Measurements from ENCODE around the gene SURF4.
"Not testable (repeated sequence)": the region's sequence is repeated elsewhere in the genome, so short reads cannot be mapped to it uniquely, and the experiment has no call there.

Gene SURF4

DNA sequence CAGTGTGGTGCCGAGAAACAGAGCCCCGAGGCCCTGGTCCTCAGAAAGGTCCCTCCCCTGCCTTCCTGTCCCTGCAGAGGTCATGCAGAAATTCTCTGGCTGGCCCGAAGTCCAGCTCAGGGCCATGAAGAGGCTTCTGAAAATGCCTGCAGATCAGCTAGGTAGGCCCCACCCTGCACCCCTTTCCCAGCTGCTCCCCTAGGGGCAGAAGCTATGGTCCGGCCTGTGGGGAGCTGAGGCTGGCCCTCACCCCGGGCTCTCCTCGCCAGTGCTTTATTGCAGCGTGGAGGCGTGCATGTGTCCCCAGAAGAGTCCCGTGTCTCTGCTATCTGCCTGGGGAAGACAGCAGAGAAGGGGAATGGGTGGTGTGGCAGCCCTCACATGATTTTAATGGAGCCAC is 22.0 kb upstream of the SURF4 start:
- DNase-seq (ENCODE audit: low read depth in 2 of 2), result no peak

DNA sequence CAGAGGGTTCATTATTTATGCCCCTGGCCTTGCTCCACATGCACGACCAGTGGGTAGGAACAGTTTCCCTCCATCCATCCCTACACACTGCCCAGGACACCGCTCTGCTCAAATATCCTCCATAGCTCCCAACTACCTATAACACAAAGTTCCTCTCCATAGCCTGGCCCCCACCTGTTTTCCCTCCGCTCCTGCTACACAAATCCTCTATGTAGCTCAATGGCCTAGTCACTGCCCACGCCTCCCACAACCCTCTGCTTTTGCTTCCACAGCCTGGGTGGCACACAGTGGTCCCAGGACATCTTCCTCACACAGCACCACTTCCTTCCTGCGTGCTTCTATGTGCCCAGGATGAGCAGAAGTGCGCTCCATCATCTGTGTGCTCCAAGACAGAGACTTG is 21.5 kb upstream of the SURF4 start:
- no peak for DNase-seq (ENCODE audit: low read depth in 2 of 2)

DNA sequence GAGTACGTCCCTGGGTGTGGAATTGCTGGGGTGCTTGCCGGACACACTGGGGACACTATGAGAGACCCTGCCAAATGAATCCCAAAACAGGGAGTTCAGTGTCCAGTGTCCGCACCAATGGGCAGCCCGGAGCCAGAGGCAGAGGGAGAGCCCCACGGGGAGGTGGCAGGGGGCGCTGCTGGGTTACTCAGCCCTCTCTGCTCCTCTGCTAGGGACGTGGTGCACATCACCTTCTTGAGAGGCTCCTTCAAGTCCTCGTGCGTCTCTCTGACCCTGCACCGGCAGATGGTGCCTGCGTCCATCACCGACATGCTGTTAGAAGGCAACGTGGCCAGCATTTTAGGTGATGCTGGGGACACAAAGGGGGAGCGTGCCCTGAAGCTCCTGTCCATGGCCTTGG is 21.1 kb upstream of the SURF4 start:
- no peak for DNase-seq (ENCODE audit: low read depth in 2 of 2)

DNA sequence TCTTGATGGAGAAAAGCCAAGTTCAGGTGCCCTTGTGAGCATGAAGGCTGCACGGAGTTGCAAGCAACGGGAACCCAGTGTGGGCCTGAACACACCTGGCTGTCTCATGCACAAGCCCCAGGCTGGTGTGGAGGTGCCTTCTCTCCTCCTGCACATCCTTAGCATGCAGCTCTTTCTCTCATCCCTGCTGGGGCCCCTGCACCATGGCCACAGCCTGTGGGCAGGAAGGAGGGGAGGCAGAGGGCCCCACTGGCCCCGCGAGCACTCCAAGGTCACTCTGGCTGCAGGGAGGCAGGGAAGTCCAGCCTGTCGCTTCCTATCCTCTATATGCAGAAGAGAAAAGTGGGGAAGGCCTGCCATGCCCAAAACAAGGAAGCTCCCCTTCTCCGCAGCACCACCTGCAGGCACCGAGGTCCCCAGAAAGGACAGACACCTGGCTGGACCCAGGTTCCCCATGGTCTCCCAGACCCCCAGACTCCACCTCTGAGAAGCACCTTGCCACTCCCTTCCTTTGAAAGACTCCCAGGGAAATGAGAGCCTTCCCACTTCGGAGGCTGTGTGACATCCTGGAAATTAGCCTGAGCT is 18.9 kb upstream of the SURF4 start:
- no peak for DNase-seq (ENCODE audit: low read depth in 2 of 2)

DNA sequence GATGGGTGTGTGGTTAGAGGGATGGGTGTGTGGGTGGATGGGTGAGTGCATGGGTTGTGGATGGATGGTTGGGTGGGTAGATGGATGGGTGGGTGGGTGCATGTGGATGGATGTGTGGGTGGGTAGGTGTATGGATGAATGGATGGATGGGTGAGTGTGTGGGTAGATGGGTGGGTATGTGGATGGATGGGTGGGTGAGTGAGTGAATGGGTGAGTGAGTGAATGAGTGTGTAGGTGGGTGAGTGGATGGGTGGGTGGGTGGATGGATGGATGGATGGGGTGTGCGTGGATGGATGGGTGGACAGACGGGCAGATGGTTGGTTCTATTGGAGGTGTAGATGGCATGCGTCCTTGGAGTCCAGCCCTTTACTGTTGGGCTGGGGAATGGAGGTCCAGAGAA is 17.5 kb upstream of the SURF4 start:
- no peak for DNase-seq (ENCODE audit: low read depth in 2 of 2)

DNA sequence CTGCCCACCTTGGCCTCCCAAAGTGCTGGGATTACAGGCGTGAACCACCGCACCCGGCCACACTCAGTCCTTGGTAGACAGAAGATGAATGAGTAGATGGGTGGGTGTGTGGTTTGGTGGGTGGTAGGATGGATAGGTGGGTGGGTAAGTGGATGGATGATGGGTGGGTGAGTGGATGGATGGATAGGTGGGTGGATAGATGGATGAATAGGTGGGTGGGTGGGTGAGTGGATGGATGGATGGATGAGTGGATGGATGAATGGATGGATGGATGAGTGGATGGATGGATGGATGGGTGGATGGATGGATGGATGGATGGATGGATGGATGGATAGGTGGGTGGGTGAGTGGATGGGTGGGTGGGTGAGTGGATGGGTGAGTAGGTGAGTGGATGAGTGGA is 16.4 kb upstream of the SURF4 start:
- not testable (repeated sequence) for DNase-seq (ENCODE audit: low read depth in 2 of 2)

DNA sequence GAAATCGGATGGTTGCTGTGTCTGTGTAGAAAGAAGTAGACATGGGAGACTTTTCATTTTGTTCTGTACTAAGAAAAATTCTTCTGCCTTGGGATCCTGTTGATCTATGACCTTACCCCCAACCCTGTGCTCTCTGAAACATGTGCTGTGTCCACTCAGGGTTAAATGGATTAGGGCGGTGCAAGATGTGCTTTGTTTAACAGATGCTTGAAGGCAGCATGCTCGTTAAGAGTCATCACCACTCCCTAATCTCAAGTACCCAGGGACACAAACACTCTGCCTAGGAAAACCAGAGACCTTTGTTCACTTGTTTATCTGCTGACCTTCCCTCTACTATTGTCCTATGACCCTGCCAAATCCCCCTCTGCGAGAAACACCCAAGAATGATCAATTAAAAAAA is 15.6 kb upstream of the SURF4 start:
- not testable (repeated sequence) for DNase-seq (ENCODE audit: low read depth in 2 of 2)

DNA sequence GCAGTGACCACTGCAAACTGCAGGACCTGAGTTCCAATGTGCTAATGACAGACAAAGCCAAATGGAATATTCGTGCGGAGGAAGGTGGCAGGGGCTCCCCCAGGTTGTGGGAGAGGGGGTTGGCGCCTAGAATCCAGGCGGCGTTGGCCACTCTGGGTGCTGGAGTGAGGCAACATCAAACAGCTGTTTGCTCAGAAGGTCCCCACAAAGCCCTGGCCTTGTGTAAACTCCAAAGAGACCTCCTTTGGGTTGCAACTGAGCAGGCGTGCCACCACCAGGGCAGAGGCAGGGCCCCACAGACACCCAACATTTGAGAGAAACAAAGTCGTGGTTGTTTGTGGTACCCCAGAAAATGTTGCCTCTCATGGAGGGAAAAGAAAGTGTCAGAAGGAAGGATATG is 14.9 kb upstream of the SURF4 start:
- DNase-seq (ENCODE audit: low read depth in 2 of 2), result no peak

DNA sequence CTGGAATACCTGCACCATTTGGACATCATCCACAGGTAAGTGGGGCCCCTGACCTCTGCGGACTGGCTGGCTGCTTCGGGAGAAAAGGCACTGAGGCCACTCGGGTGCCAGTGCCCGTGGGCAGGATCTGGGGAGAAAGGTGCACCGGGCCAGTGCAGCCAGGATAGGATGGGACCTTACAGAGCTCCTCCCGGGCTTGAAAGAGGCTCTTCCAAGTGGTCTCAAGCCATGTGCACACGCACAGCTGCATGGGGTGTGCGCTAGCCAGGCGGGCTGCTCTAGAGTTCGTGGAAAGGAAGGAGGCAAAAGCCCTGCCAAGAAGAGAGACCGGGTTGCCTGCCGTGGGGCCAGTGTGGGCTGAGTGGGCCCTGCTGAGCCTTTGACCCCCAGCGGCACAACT is 13.7 kb upstream of the SURF4 start:
- DNase-seq (ENCODE audit: low read depth in 2 of 2), result no peak

DNA sequence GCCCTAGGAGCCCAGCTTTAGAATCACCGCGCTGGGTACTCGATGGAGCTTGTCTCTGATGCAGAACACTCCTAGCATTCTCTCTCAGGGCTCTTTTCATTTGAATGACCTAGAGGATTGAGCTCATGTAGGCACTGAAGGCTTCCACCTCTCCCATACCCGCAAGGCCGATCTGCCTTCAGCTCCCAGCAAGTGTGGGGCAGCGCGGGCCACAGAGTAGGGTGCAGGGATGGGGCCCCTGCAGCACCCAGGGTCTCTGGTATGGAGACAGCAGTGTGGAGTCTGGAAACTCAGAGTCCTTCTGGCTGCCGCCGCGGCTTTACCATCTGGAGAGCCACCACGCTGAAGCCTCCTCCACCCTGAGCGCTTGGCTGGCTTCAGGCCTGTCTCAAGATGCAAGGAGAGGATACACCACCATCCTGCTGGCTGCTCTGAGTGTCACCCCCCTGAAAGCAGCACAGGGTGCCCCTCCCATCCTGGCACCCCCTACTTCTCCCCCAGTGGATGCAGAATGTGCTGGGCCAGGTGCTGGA is 13.2 kb upstream of the SURF4 start:
- no peak for DNase-seq (ENCODE audit: low read depth in 2 of 2)

DNA sequence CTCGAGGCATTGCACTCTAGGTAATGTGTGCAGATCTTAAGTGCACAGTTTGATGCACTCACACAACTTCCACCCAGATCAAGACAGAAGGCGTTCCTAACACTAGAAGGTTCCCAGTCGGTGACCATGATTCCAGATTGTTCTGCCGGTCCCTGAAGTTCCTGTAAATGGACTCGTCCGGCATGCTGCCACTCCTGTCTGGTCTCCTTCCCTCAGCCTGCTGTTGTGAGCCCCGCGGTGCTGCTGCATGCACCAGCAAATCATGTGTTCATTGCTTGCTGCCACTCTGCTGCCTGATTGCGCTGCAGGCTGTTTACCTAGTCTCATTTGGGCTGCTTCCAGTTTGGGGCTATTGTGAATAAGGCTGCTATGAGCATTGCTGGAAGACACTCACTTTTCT is 11.8 kb upstream of the SURF4 start:
- DNase-seq (ENCODE audit: low read depth in 2 of 2), result no peak

DNA sequence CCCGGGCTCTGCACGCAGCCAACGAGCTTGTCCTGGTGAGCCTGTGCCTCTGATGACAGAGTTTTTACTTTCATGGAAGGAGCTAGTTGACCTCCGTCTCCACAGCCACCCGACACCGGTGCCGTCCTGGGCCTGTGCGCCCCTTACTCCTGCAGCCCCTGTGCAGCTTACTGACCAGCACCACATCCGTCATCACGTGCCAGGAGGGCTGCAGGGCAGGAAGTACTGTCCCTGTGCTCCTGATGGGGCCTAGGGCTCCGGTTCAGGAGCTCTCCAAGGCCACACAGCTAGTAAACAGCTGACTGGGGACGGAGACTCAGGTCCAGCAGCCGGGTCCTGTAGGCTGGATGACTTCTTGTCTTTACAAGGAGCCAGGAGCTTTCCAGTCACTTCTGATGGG is 10.5 kb upstream of the SURF4 start:
- DNase-seq (ENCODE audit: low read depth in 2 of 2), result no peak

DNA sequence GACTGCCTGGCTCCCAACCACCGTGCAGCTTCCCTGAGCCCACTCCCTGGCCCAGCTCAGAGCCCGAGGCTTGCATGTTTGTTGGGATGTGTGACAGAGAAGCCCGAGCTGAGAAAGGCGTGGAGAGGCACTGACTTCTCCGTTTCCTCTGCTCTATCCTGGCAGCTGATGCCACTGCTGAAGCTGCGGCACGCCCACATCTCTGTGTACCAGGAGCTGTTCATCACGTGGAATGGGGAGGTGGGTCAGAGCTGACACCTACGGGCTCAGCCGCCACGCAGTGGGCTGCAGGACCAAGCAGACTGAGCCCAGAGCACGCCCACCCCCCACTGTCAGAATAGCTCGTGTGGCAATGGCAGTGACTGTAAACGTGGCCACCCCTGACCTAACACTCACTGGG is 9.6 kb upstream of the SURF4 start:
- no peak for DNase-seq (ENCODE audit: low read depth in 2 of 2)

DNA sequence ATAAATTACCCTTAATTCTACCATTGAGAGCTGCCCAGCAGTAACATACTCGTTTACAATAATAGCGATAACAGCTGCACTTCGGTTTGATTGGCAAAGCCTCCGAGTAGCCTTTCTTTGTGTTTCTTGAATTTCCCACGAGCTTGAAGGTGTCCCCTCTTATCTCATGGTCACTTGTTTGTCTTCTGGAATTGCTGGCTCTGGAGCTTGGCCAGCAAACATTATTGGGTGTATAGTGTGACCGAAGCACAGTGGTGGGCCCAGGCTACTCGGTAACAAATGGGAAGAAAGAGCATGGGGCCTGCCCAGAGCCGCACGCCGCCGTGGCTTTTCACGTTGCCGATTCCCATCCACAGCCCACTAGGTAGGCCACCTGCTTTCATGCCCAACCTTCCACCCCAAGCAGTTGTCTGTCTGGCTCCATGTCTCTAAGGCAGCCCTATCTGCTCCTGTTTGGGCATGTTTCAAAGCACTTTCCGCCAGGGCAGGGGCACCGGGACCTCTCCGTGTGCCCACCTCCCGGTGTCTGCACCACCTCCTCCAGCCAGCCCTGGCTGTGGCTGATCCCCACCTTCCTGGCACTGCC is 9.0 kb upstream of the SURF4 start:
- no peak for DNase-seq (ENCODE audit: low read depth in 2 of 2)

DNA sequence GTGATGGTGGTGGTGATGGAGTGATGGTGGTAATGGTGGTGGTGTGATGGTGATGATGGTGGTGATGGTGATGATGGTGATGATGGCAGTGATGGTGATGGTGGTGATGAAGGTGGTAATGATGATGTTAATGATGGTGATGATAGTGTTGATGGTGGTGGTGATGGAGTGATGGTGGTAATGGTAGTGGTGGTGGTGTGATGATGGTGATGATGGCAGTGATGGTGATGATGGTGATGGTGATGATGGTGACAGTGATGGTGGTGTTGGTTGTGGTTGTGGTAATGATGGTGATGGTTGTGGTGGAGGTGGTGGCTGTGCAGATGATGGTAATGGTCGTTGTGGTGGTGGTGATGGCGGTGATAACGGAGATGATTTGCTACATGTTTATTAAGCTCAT is 7.6 kb upstream of the SURF4 start:
- no peak for DNase-seq (ENCODE audit: low read depth in 2 of 2)

DNA sequence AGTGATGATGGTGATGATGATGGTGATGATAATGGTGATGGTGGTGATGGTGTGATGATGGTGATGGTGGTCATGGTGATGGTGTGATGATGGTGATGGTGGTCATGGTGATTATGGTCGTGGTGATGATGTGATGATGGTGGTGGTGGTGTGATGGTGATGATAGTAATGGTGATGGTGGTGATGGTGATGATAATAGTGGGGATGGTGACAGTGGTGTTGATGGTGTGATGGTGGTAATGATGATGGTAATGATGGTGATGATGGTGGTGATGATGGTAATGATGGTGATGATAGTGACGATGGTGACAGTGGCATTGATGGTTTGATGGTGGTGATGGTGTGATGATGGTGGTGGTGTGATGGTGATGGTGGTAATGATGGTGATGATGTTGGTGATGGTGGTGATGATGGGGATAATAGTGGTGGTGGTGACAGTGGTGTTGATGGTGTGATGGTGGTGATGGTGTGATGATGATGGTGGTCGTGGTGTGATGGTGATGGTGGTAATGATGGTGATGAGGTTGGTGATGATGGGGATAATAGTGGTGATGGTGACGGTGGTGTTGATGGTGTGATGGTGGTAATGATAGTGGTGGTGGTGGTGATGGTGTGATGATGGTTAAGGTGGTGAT is 6.8 kb upstream of the SURF4 start:
- no peak for DNase-seq (ENCODE audit: low read depth in 2 of 2)

DNA sequence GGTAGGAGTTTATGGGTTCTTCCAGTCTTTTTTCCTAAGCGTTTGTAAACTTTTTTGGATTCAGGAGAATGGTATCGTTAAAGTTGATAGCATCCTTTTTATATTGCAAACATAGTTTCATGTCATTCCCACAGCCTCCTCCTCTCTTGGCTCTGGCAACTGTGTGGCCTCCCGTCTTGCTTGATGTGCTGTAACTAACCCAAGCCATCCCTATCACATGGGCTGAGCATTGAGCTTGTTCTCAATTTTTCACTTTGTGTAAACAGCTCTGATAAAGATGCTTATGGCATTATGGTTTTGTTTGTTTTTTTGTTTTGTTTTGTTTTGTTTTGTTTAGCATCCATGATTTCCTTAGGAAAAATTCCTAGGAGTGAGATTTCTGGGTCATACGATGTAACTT is 4.9 kb upstream of the SURF4 start:
- DNase-seq (ENCODE audit: low read depth in 2 of 2), result no peak

DNA sequence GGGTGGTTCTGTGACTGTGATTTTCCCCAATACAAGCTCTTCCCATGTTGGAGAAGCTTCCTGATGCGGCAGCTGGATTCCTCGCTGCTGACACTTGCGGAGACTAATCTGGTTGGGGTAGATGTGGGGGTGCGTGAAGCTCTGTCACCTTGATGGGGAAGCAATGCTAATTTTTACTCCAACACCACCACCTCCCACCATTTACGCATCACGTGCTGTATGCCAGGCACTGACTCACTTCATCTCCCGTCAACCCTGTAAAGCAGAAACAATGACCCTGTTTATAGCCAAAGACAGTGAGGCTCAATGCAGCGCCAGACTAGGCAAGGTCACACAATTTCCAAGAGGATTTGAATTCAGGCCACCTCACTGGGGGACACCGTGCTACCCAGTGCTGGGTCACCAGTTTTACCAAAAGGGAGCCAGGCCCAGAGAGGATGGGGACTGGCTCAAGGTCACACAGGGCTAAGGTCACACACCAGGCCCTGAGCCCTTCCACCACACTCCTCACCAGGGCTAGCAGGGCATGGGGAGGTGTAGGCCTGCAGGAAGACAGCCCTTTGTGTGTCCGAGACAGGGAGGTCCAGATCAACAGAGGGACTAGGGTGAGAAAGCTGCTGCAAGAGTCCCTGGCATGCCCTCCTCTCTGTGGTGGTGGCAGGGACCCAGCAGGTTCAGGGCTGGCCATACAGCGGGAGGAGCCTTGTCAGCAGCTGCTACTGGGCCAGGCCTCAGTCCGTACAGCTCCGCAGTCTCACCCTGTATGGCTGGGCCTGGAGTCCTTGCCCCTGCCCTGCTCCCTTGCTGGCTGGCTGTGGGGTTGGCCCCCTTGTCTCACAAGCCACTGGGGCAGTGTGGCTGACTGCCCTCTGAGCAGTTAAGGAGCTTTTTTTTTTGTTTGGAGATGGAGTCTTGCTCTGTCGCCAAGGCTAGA is 3.6 kb upstream of the SURF4 start:
- no peak for DNase-seq (ENCODE audit: low read depth in 2 of 2)

DNA sequence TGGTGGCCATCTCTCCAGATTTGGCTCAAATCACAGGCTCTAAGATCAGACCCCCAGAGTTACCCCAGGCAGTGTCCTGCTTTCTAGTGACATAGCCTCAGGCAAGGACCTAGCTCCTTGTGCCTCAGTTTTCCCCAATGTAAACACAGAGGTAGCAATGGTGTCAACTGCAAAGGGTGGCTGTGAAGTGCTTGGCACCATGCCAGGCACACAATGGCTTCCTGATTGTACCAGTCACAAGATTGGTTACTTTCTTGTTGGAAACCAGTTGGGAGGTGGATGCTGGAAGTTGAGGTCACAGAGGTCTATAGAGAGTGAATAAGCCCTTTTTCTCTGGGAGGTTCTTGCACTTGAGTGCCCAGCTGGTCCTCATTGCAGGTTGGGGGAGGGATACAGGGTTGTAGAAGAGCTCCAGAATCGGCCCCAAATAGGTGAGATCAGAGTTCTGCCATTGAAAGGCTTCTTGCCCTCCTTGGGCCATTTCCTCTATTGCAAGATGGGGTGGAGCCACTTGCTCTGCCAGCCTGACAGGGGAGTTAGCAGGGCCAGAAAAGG is 2.6 kb upstream of the SURF4 start:
- no peak for DNase-seq (ENCODE audit: low read depth in 2 of 2)

DNA sequence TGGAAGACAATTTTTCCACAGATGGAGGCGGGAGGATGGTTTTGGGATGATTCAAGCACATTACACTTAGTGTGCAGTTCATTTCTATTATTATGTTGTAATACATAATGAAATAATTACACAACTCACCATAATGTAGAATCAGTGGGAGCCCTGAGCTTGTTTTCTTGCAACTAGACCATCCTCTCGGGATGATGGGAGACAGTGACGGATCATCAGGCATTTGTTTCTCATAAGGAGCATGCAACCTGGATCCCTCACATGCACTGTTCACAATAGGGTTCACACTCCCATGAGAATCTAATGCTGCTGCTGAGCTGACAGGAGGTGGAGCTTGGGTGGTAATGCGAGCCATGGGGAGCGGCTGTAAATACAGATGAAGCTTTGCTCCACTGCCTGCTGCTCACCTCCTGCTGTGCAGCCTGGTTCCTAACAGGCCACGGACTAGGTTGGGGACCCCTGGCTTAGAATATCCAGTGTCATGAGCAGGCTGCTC is 1.9 kb upstream of the SURF4 start:
- peak; percentile 70 for DNase-seq (ENCODE audit: low read depth in 2 of 2)

DNA sequence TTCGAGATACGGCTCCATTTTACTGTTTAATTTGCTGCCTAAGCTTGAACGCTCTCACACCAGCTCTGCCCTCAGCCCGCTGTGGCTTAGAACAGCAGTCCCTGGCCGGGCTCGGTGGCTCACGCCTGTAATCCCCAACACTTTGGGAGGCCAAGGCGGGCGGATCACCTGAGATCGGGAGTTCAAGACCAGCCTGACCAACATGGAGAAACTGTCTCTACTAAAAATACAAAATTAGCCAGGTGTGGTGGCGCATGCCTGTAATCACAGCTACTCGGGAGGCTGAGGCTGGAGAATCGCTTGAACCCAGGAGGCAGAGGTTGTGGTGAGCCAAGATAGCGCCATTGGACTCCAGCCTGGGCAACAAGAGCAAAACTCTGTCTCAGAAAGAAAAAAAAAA is 1.4 kb upstream of the SURF4 start:
- not testable (repeated sequence) for DNase-seq (ENCODE audit: low read depth in 2 of 2)

Data from fibroblast of skin of left biceps (primary cell).